HCT116 (cell line): ENCODE measurements around the gene BTBD9. TPM values are rescaled to one million over a fixed set of nuclear protein-coding genes. Genes with fewer than 3 reads are reported as not detected.

ENCODE experiments used
- ATAC-seq: fragments of 200-7000 bp; cut with Tn5 transposase; 2 replicates; pipeline ENCODE4 v1.9.1; 2020; ENCODE audit warnings: mild to moderate bottlenecking, moderate library complexity
- BruUV-seq: library from RNA; stranded (reverse); fragments of 400-500 nt; replicated peaks from 2 replicates; lab custom pipeline; 2021; lab: Mats Ljungman, UMichigan
- CTCF ChIA-PET: fragments of 300-600 bp; sonication (Branson Sonifier 250); formaldehyde crosslinking; loops from one replicate; lab custom pipeline; 2021; ENCODE audit warnings: antibody characterized with exemption; lab: Charles Lee
- POLR2A ChIA-PET: fragments of 300-600, 350-600 bp; sonication (Branson Sonifier 250); formaldehyde crosslinking; loops from one replicate; lab custom pipeline; 2021; ENCODE audit warnings: antibody characterized with exemption; lab: Charles Lee
- RAD21 ChIA-PET, 2 experiments: fragments of 300-600 bp; sonication (Branson Sonifier 250); formaldehyde crosslinking; loops; one replicate each; lab custom pipeline; 2023; ENCODE audit warnings: low total read pairs in 2 of 2; ENCODE audit not compliant: uncharacterized antibody in 2 of 2, unreplicated experiment in 2 of 2, low non-redundant PET in 1 of 2; lab: Charles Lee
- DNase-seq: peaks from one replicate; pipeline ENCODE4 v3.0.0-alpha.2; 2010; ENCODE audit warnings: low read depth, low spot score
- H2AFZ ChIP-seq: fragments of 200-600 bp; shearing (Covaris generic), sonication (generic); 2 replicates; pipeline ENCODE4 v1.6.1; 2017; ENCODE audit warnings: low read depth, mixed run types, mixed read lengths, antibody characterized with exemption, low read length; ENCODE audit not compliant: poor library complexity, severe bottlenecking
- H3K27ac ChIP-seq: 2 replicates; pipeline ENCODE4 v1.5.1; 2012; ENCODE audit warnings: low read depth, low read length
- H3K27me3 ChIP-seq: fragments of 200-600 bp; sonication (generic); 2 replicates; pipeline ENCODE4 v1.6.1; 2016; ENCODE audit warnings: mixed run types, low read length, mixed read lengths; ENCODE audit not compliant: insufficient read depth
- H3K36me3 ChIP-seq, 2 experiments: fragments of 200-500 bp in 1 of 2; fragments of 200-600 bp in 1 of 2; sonication (Bioruptor generic) in 1 of 2; sonication (generic) in 1 of 2; 2 replicates each; pipeline versions ENCODE4 v1.5.1 to v1.6.1; 2014 to 2016; ENCODE audit warnings: low read length in 2 of 2, inconsistent platforms in 1 of 2, mixed read lengths in 1 of 2, mixed run types in 1 of 2; ENCODE audit not compliant: insufficient read depth in 2 of 2, control insufficient read depth in 1 of 2
- H3K4me1 ChIP-seq, 2 experiments: fragments of 200-600 bp in 1 of 2; sonication (generic) in 1 of 2; 2 replicates each; pipeline versions ENCODE4 v1.5.1 to v1.6.1; 2012 to 2017; ENCODE audit warnings: low read length in 2 of 2, inconsistent platforms in 1 of 2, mild to moderate bottlenecking in 1 of 2, mixed read lengths in 1 of 2, mixed run types in 1 of 2, moderate library complexity in 1 of 2; ENCODE audit not compliant: insufficient read depth in 2 of 2, control insufficient read depth in 1 of 2
- H3K4me2 ChIP-seq: fragments of 200-600 bp; sonication (generic); 2 replicates; pipeline ENCODE4 v1.6.1; 2017; ENCODE audit warnings: mixed run types, low read length, mixed read lengths
- H3K4me3 ChIP-seq, 2 experiments: fragments of 200-600 bp in 1 of 2; sonication (generic) in 1 of 2; replicated peaks in 1 of 2; 2 replicates each; pipeline ENCODE4 v1.5.1; 2011 to 2016; ENCODE audit warnings: low read length in 2 of 2, control low read depth in 1 of 2, low read depth in 1 of 2, mild to moderate bottlenecking in 1 of 2, mixed read lengths in 1 of 2, mixed run types in 1 of 2
- H3K79me2 ChIP-seq: fragments of 200-600 bp; sonication (generic); 2 replicates; pipeline ENCODE4 v1.6.1; 2017; ENCODE audit warnings: mild to moderate bottlenecking, mixed run types, low read length, moderate library complexity, mixed read lengths; ENCODE audit not compliant: insufficient read depth
- H3K9ac ChIP-seq: fragments of 200-600 bp; sonication (generic); 2 replicates; pipeline ENCODE4 v1.6.1; 2016; ENCODE audit warnings: low read length, mixed read lengths
- H3K9me2 ChIP-seq: fragments of 200-600 bp; sonication (generic), shearing (Covaris generic); 2 replicates; pipeline ENCODE4 v1.6.1; 2017; ENCODE audit warnings: mixed run types, mild to moderate bottlenecking, moderate library complexity; ENCODE audit not compliant: insufficient read depth
- H3K9me3 ChIP-seq, 2 experiments: fragments of 200-500 bp in 1 of 2; fragments of 200-600 bp in 1 of 2; sonication (Bioruptor generic) in 1 of 2; sonication (generic) in 1 of 2; 2 replicates each; pipeline ENCODE4 v1.6.1; 2014 to 2017; ENCODE audit warnings: low read length in 2 of 2, mixed read lengths in 2 of 2, inconsistent platforms in 1 of 2, low read depth in 1 of 2, mild to moderate bottlenecking in 1 of 2, mixed run types in 1 of 2, moderate library complexity in 1 of 2; ENCODE audit not compliant: control insufficient read depth in 1 of 2, insufficient read depth in 1 of 2
- H4K20me1 ChIP-seq: fragments of 200-600 bp; sonication (generic), shearing (Covaris generic); 2 replicates; pipeline ENCODE4 v1.6.1; 2017; ENCODE audit warnings: mixed run types, mild to moderate bottlenecking, moderate library complexity; ENCODE audit not compliant: insufficient read depth
- FOSL1 ChIP-seq: IDR thresholded peaks from 2 replicates; pipeline ENCODE4 v1.6.1; 2012; ENCODE audit warnings: low read depth
- RAD21 ChIP-seq: IDR thresholded peaks from 2 replicates; pipeline ENCODE4 v1.6.1; 2012; ENCODE audit warnings: low read depth, mild to moderate bottlenecking
- SP1 ChIP-seq: IDR thresholded peaks from 2 replicates; pipeline ENCODE4 v1.6.1; 2012; ENCODE audit warnings: low read depth
- ZNF274 ChIP-seq: fragments of 200-500 bp; sonication (Bioruptor generic); IDR thresholded peaks from 2 replicates; pipeline ENCODE4 v1.6.1; 2014; ENCODE audit warnings: mild to moderate bottlenecking, low read depth, low read length, inconsistent platforms
- intact Hi-C: fragments of 100-400 bp; cut with micrococcal nuclease; formaldehyde crosslinking; loops from 2 replicates; pipeline ENCODE4 v1.10.0; 2022
- total RNA-seq: library from RNA; stranded (reverse); gene quantifications from one replicate; pipeline ENCODE4 v1.2.1, GENCODE V29; 2021; ENCODE audit not compliant: unreplicated experiment
- TF ChIP-seq, protein P1 (sequence below): IDR thresholded peaks from 2 replicates; pipeline ENCODE4 v1.6.1; 2012

The BTBD9 gene
- total RNA-seq, 1 experiment from 2014 or later: 10.9 TPM

DNA sequence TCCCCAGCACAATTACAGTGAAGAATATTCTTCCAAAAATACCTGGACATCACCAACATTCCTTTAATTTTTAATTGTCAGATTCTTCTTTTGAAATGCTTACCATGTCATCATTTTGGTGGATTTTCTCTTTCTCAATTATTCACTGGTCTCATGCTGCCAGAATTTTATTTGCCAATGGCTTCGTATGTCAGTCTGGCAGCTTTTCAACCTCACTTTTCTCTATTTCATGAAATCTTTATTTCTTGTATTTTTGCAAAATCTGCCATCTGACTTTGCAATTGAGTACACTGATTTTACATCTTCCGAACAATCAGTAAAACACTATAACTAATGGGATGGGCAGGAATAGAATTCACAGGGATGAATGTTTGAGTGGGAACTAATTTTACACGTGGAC is 84.1 kb downstream of the BTBD9 start:
- TF ChIP-seq ZNF274 (no peak), RAD21 (no peak), SP1 (no peak)
- TF ChIP-seq, protein P1, sequence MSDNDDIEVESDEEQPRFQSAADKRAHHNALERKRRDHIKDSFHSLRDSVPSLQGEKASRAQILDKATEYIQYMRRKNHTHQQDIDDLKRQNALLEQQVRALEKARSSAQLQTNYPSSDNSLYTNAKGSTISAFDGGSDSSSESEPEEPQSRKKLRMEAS: no peak
- H3K9ac ChIP-seq: no peak overlapping the region
- H4K20me1 ChIP-seq: no peaks in the 10 kb centered on the region
- H3K27me3 ChIP-seq: no peaks in the 10 kb centered on the region
- H3K27ac ChIP-seq: no peak overlapping the region
- DNase-seq (no peak), ATAC-seq (no peak)
- H3K9me3 ChIP-seq: no peaks in the 10 kb centered on the region
- intact Hi-C loops: no loop called here
- no TSS peak for BruUV-seq
- no peaks in the 10 kb centered on the region for H3K79me2 ChIP-seq
- no peaks in the 10 kb centered on the region for H3K36me3 ChIP-seq
- H3K4me3 ChIP-seq: no peak overlapping the region
- CTCF ChIA-PET: no interaction called here
- H3K9me2 ChIP-seq: no peaks in the 10 kb centered on the region
- no peak overlapping the region for H2AFZ ChIP-seq
- H3K4me1 ChIP-seq: peaks cover 0 to 9% of the 10 kb centered on the region in 2 experiments; a peak in 2 of 4 replicates
- RAD21 ChIA-PET: no interaction called here
- no peak overlapping the region for H3K4me2 ChIP-seq
- POLR2A ChIA-PET: no interaction called here

DNA sequence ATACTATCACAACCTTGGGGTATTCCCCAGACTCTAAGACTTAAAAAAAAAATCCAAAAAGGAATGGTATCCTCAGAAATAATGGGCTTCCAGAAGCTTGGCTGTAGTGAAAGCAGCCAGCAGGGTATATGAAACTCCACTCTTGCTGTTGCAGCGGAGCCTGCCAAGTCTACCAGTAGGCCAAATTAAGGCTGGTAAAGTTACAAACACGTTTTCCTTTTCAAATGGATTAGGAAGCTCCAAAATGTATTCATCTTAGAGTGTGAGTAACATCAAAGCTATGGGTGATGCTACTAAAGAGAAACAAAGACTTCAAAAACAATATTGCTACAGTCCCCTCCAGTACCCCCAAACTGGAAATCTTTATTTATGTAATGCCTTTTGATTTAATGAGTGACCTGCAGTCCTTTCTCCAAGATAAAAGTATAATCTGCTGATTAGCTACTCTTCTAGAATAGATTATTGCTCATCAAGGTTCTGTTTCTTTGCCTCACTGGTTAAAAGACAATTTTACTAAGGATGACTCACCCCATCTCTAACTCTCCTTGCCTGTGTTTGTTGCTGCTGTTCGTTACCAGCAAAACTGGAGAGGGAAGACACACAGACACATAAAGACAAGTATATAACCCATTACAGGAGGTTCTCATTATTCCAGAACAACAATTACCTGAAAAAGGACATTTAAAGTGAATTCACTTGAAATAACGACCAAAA is 84.9 kb downstream of the BTBD9 start:
- Histone ChIP-seq H3K9ac (no peak overlapping the region), H3K27ac (no peak overlapping the region), H3K27me3 (no peaks in the 10 kb centered on the region)
- CTCF ChIA-PET: no interaction called here
- RAD21 ChIA-PET: no interaction called here
- TF ChIP-seq FOSL1: peak; percentile 31; the same call in 1 of the 2 replicates
- TF ChIP-seq, protein P1: no peak
- TF ChIP-seq, all 23 proteins: peak for 1
- Histone ChIP-seq H2AFZ (no peak overlapping the region), H3K79me2 (no peaks in the 10 kb centered on the region), H3K9me3 (no peaks in the 10 kb centered on the region), H3K4me3 (no peak overlapping the region), H3K36me3 (no peaks in the 10 kb centered on the region), H3K4me1 (peaks cover 0 to 9% of the 10 kb centered on the region in 2 experiments; a peak in 2 of 4 replicates), H4K20me1 (no peaks in the 10 kb centered on the region), H3K4me2 (peak overlapping the region; percentile 13; the same call in 1 of the 2 replicates), H3K9me2 (no peaks in the 10 kb centered on the region)
- intact Hi-C loops: no loop called here
- ATAC-seq: no peak; the same call in 1 of the 2 replicates
- DNase-seq: no peak
- BruUV-seq: no TSS peak
- POLR2A ChIA-PET: no interaction called here
